HG02623 (cell line): ENCODE results near the gene KRTAP6-2.

ENCODE experiments used
- ATAC-seq: cut with Tn5 transposase; IDR thresholded peaks from one replicate; pipeline ENCODE4 v1.9.1; 2021; ENCODE audit warnings: moderate library complexity; ENCODE audit not compliant: unreplicated experiment

The KRTAP6-2 gene

GRCh38 chr21:30598802-30599201, at the start of gene KRTAP6-2:
TSS of gene KRTAP6-2 (minus strand) at chr21:30598902. CDS start at chr21:30598874, 28 bp downstream.
- no peak for ATAC-seq

GRCh38 chr21:30646904-30647414, 48.3 kb upstream of the KRTAP6-2 start:
- ATAC-seq = no peak

- ATAC-seq = no peak
Measured at GRCh38 chr21:30642564-30642963, 43.9 kb upstream of the KRTAP6-2 start, which contains the start of gene KRTAP20-3. TSS of gene KRTAP20-3 (plus strand) at chr21:30642864.

GRCh38 chr21:30638686-30639085, 40.0 kb upstream of the KRTAP6-2 start:
- ATAC-seq = no peak

- no peak for ATAC-seq
Measured at GRCh38 chr21:30634906-30635305, 36.2 kb upstream of the KRTAP6-2 start, which contains the start of gene KRTAP20-2. TSS of gene KRTAP20-2 (plus strand) at chr21:30635206. CDS start at chr21:30635264, 58 bp downstream.

- ATAC-seq = no peak
Measured at GRCh38 chr21:30629200-30629599, 30.5 kb upstream of the KRTAP6-2 start.

- ATAC-seq = no peak
Measured at GRCh38 chr21:30628109-30628508, 29.4 kb upstream of the KRTAP6-2 start.

GRCh38 chr21:30625449-30626165, 26.9 kb upstream of the KRTAP6-2 start:
- ATAC-seq = no peak

GRCh38 chr21:30623362-30623761, 24.7 kb upstream of the KRTAP6-2 start:
- no peak for ATAC-seq

GRCh38 chr21:30620522-30620921, 21.8 kb upstream of the KRTAP6-2 start, which contains the start of gene KRTAP20-4:
TSS of gene KRTAP20-4 (plus strand) at chr21:30620627.
- no peak for ATAC-seq

GRCh38 chr21:30620080-30620479, 21.4 kb upstream of the KRTAP6-2 start:
- ATAC-seq = no peak

GRCh38 chr21:30616125-30616524, 17.4 kb upstream of the KRTAP6-2 start, which contains the start of gene KRTAP20-1:
TSS of gene KRTAP20-1 (plus strand) at chr21:30616425. CDS start at chr21:30616455, 30 bp downstream.
- no peak for ATAC-seq

GRCh38 chr21:30615199-30615598, 16.5 kb upstream of the KRTAP6-2 start:
- no peak for ATAC-seq

- ATAC-seq = no peak
Measured at GRCh38 chr21:30613836-30614235, 15.1 kb upstream of the KRTAP6-2 start, which contains the start of gene KRTAP6-1. TSS of gene KRTAP6-1 (minus strand) at chr21:30613930. CDS start at chr21:30613904, 26 bp downstream.

- no peak for ATAC-seq
Measured at GRCh38 chr21:30612132-30612531, 13.4 kb upstream of the KRTAP6-2 start.

GRCh38 chr21:30605968-30606367, 7.3 kb upstream of the KRTAP6-2 start:
- ATAC-seq = no peak

GRCh38 chr21:30600787-30601186, 2.1 kb upstream of the KRTAP6-2 start, which contains the start of gene KRTAP22-1:
TSS of gene KRTAP22-1 (plus strand) at chr21:30601087.
- no peak for ATAC-seq

GRCh38 chr21:30592140-30592539, 6.6 kb downstream of the KRTAP6-2 start, which contains the start of gene KRTAP6-3:
TSS of gene KRTAP6-3 (plus strand) at chr21:30592440. CDS start at chr21:30592446, 6 bp downstream.
- ATAC-seq = no peak

- no peak for ATAC-seq
Measured at GRCh38 chr21:30590297-30590696, 8.4 kb downstream of the KRTAP6-2 start, which contains the start of gene KRTAP22-2. TSS of gene KRTAP22-2 (minus strand) at chr21:30590397.

GRCh38 chr21:30582870-30583269, 15.8 kb downstream of the KRTAP6-2 start:
- ATAC-seq = no peak

GRCh38 chr21:30580132-30580531, 18.6 kb downstream of the KRTAP6-2 start:
- ATAC-seq = no peak

GRCh38 chr21:30579346-30579745, 19.4 kb downstream of the KRTAP6-2 start:
- no peak for ATAC-seq
